Adrenal gland (tissue), 5 donors: ENCODE results near the gene ARHGAP25.

Experiments
- CTCF ChIP-seq, 6 experiments: fragments of 450-650 bp in 4 of 6; fragments of 200-600 bp in 2 of 6; sonication (generic) in 1 of 6; IDR thresholded peaks; 1 replicate in 5 of 6; 2 replicates in 1 of 6; pipeline versions ENCODE4 v1.5.1 to v1.8.0; 2016 to 2021; ENCODE audit warnings: antibody characterized with exemption in 6 of 6, mild to moderate bottlenecking in 2 of 6, moderate library complexity in 1 of 6
- POLR2A ChIP-seq, 2 donors: fragments of 450-650 bp; IDR thresholded peaks; one replicate each; pipeline ENCODE4 v1.6.1; 2017; ENCODE audit warnings: antibody characterized with exemption in 2 of 2, mild to moderate bottlenecking in 2 of 2, moderate library complexity in 1 of 2
- donor health status: DM: no; HTN: no; CAD: no.

- TF ChIP-seq CTCF (IDR thresholded peaks at IDR 0.05) (no peak), POLR2A (IDR thresholded peaks at IDR 0.05) (no peak)
These were observed 95.1 kb downstream of the ARHGAP25 start for GRCh38 chr2:68829749-68830148.
